ENCODE measurements around the gene FANK1. TPM values are rescaled to one million over a fixed set of nuclear protein-coding genes. Genes with fewer than 3 reads are reported as not detected.
A peak's percentile ranks its signal among the peaks of the same experiment; 100 is the strongest.

FANK1 gene
- total and polyA plus RNA-seq, 4 donors, result 3.7 to 19.1 (median 10.0) TPM

DNA sequence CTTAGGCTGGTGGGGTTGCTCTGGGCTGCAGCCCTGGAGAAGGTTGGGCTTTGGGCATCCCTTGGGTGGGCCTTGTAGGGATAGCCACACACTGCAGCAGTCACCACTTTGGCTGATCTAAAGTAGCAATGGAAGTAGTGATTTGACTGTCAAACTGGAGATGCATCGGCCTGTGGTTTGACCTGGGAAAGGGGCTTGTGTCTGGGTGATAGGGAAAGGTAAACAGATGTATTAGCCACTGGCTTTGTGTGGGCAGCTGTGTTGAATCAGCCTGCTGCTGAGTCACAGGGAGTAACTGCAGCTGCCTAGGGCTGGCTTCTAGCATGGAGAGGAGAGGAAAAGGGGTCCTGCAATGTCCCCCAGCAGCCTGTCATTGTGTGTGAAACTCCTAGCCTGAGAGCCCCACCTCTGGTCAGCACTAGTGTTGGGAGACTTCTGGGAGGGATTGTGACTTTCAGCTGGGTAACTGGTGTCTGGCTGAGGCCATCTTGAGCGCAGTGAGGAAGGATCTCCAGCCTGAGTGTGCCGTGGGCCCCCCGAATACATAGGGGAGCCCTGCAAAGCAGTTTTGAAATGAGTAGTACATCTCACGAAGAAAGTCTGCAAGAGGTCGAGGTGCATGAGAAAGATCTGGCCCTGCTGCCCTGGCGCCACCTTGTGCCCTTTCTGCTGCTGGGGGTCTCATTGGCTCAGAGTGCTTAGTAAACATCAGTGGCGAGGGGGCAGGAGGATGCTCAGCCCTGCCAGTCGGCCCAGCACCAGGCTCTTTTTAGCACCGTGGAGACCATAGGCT is 117.3 kb downstream of the FANK1 start:
- 64% methylated on average over 9 of the region's 10 CpGs for whole genome bisulfite sequencing (ENCODE audit: insufficient coverage)
- peaks cover 2% of the 10 kb centered on the region for H3K9me3 ChIP-seq (ENCODE audit: control insufficient read depth, insufficient read depth, low read length)
- H3K27ac ChIP-seq (ENCODE audit: low read depth, low read length), result no peak overlapping the region
- no peak overlapping the region for H3K4me3 ChIP-seq (ENCODE audit: low read depth, low read length)
- no peak for DNase-seq (ENCODE audit: low read depth in 4 of 6, low spot score in 6 of 6)
- peaks cover 3% of the 10 kb centered on the region for H3K36me3 ChIP-seq (ENCODE audit: control insufficient read depth, insufficient read depth, low read length)
- no peaks in the 10 kb centered on the region for H3K27me3 ChIP-seq (ENCODE audit: control insufficient read depth, insufficient read depth, low read length)
- peaks cover 6% of the 10 kb centered on the region for H3K4me1 ChIP-seq (ENCODE audit: control insufficient read depth, insufficient read depth, low read length)

DNA sequence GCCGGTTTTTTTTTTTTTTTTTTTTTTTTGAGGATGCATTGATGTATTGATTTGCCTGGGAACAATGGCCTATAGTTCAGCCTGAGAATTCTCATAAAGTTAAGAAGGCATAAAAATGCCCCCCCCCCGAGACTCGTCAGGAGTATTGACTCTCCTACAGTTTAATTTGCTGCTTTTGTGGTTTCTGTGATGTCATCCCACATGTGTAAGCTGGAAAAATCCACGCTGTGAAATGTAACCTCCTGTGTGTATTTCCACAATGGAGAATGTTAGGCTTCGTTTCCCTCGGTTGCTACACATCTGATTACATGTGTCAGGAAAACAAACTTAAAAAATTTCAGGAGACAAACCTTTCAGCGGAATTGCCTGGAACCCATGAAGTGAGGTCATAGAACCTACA is 117.9 kb downstream of the FANK1 start:
- Histone ChIP-seq H3K4me3 (ENCODE audit: low read depth, low read length) (no peak overlapping the region), H3K27ac (ENCODE audit: low read depth, low read length) (no peak overlapping the region), H3K4me1 (ENCODE audit: control insufficient read depth, insufficient read depth, low read length) (peaks cover 6% of the 10 kb centered on the region), H3K27me3 (ENCODE audit: control insufficient read depth, insufficient read depth, low read length) (no peaks in the 10 kb centered on the region), H3K36me3 (ENCODE audit: control insufficient read depth, insufficient read depth, low read length) (peaks cover 3% of the 10 kb centered on the region), H3K9me3 (ENCODE audit: control insufficient read depth, insufficient read depth, low read length) (peaks cover 2% of the 10 kb centered on the region)
- WGBS (ENCODE audit: insufficient coverage), result no CpG with 5 or more reads among the region's 7 CpGs
- DNase-seq (ENCODE audit: low read depth in 4 of 6, low spot score in 6 of 6), result peak in 3 of 6 donors; percentile 25 to 70 (median 26)

- peaks cover 6% of the 10 kb centered on the region for H3K4me1 ChIP-seq (ENCODE audit: control insufficient read depth, insufficient read depth, low read length)
- H3K27me3 ChIP-seq (ENCODE audit: control insufficient read depth, insufficient read depth, low read length), result no peaks in the 10 kb centered on the region
- whole genome bisulfite sequencing (ENCODE audit: insufficient coverage), result 20% methylated on average over 1 of the region's 3 CpGs
- no peaks in the 10 kb centered on the region for H3K36me3 ChIP-seq (ENCODE audit: control insufficient read depth, insufficient read depth, low read length)
- no peak overlapping the region for H3K4me3 ChIP-seq (ENCODE audit: low read depth, low read length)
- peak in 2 of 6 donors; percentile 43 to 74 for DNase-seq (ENCODE audit: low read depth in 4 of 6, low spot score in 6 of 6)
- H3K9me3 ChIP-seq (ENCODE audit: control insufficient read depth, insufficient read depth, low read length), result peaks cover 2% of the 10 kb centered on the region
- no peak overlapping the region for H3K27ac ChIP-seq (ENCODE audit: low read depth, low read length)
These were observed 119.0 kb downstream of the FANK1 start for GRCh38 chr10:126015413-126015812.

GRCh38 chr10:126016156-126016805 is 119.9 kb downstream of the FANK1 start:
- no peak for DNase-seq (ENCODE audit: low read depth in 4 of 6, low spot score in 6 of 6)
- 100% methylated on average over 3 of the region's 4 CpGs for WGBS (ENCODE audit: insufficient coverage)
- no peaks in the 10 kb centered on the region for H3K27me3 ChIP-seq (ENCODE audit: control insufficient read depth, insufficient read depth, low read length)

DNA sequence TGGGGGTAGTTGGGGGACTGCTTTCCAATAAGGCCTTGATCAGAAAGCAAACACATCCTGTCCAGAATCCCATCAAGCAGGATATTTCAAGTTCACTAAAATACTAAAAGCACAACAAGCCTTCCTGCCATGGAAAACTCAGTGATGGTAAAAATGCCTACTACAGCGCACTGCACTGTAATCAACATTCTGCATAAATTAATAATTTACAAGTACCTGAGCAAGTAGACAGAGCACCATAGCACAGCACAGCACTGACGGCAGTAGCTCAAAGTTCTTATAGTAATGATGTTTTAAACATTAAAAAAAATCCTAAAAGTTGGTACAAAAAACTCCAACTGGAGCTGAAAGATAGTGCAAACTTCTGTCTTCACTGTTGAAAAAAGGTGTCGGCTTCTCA is 120.5 kb downstream of the FANK1 start:
- Histone ChIP-seq H3K27ac (ENCODE audit: low read depth, low read length) (no peak overlapping the region), H3K27me3 (ENCODE audit: control insufficient read depth, insufficient read depth, low read length) (no peaks in the 10 kb centered on the region), H3K4me3 (ENCODE audit: low read depth, low read length) (no peak overlapping the region), H3K36me3 (ENCODE audit: control insufficient read depth, insufficient read depth, low read length) (no peaks in the 10 kb centered on the region), H3K9me3 (ENCODE audit: control insufficient read depth, insufficient read depth, low read length) (no peaks in the 10 kb centered on the region), H3K4me1 (ENCODE audit: control insufficient read depth, insufficient read depth, low read length) (peaks cover 6% of the 10 kb centered on the region)
- no peak for DNase-seq (ENCODE audit: low read depth in 4 of 6, low spot score in 6 of 6)
- WGBS (ENCODE audit: insufficient coverage), result 100% methylated on average over 1 of the region's 3 CpGs

More at GRCh38 chr10:126016156-126016805, 119.9 kb downstream of the FANK1 start:
- Histone ChIP-seq H3K4me1 (ENCODE audit: control insufficient read depth, insufficient read depth, low read length) (peaks cover 6% of the 10 kb centered on the region), H3K4me3 (ENCODE audit: low read depth, low read length) (no peak overlapping the region), H3K36me3 (ENCODE audit: control insufficient read depth, insufficient read depth, low read length) (no peaks in the 10 kb centered on the region), H3K9me3 (ENCODE audit: control insufficient read depth, insufficient read depth, low read length) (no peaks in the 10 kb centered on the region), H3K27ac (ENCODE audit: low read depth, low read length) (no peak overlapping the region)

DNA sequence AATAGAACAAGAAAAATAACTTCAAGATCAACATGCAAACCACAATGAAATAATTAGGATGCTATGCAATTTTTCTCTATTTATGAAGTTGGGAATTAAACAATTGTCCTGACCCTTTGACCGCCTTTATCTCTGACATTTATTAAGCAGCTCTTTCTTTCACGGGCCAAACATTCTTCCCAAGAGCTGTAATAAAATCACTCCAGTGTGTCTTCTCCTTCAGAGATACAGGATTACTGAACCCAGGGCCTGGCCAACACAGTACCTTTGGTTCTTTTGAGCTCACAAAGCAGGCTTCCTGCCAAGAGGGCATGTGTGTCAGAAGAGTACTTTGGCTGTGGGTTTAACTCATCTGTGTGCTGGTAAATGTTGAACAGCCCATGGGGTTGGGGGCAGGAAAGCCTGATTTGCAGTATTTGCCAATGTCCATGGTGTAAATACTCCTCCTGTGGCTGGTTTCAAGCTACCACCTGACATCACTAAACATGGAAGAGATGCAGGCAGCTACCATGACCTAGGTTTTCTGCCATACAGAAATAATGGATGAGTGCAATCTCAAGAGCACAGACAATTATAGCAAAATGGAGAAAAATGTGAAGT is 121.7 kb downstream of the FANK1 start:
- no peak for DNase-seq (ENCODE audit: low read depth in 4 of 6, low spot score in 6 of 6)
- Histone ChIP-seq H3K27me3 (ENCODE audit: control insufficient read depth, insufficient read depth, low read length) (no peaks in the 10 kb centered on the region), H3K4me3 (ENCODE audit: low read depth, low read length) (no peak overlapping the region), H3K4me1 (ENCODE audit: control insufficient read depth, insufficient read depth, low read length) (peaks cover 6% of the 10 kb centered on the region), H3K9me3 (ENCODE audit: control insufficient read depth, insufficient read depth, low read length) (no peaks in the 10 kb centered on the region), H3K36me3 (ENCODE audit: control insufficient read depth, insufficient read depth, low read length) (no peaks in the 10 kb centered on the region), H3K27ac (ENCODE audit: low read depth, low read length) (no peak overlapping the region)
- 79% methylated on average over 2 of the region's 2 CpGs for WGBS (ENCODE audit: insufficient coverage)

- Histone ChIP-seq H3K27ac (ENCODE audit: low read depth, low read length) (no peak overlapping the region), H3K36me3 (ENCODE audit: control insufficient read depth, insufficient read depth, low read length) (no peaks in the 10 kb centered on the region), H3K9me3 (ENCODE audit: control insufficient read depth, insufficient read depth, low read length) (no peaks in the 10 kb centered on the region), H3K4me3 (ENCODE audit: low read depth, low read length) (no peak overlapping the region), H3K4me1 (ENCODE audit: control insufficient read depth, insufficient read depth, low read length) (no peaks in the 10 kb centered on the region), H3K27me3 (ENCODE audit: control insufficient read depth, insufficient read depth, low read length) (no peaks in the 10 kb centered on the region)
- 80% methylated on average over 2 of the region's 5 CpGs for WGBS (ENCODE audit: insufficient coverage)
- DNase-seq (ENCODE audit: low read depth in 4 of 6, low spot score in 6 of 6), result no peak
These were observed 125.6 kb downstream of the FANK1 start for GRCh38 chr10:126021833-126022500.

GRCh38 chr10:126022841-126023240 is 126.5 kb downstream of the FANK1 start:
- H3K4me1 ChIP-seq (ENCODE audit: control insufficient read depth, insufficient read depth, low read length), result no peaks in the 10 kb centered on the region
- H3K9me3 ChIP-seq (ENCODE audit: control insufficient read depth, insufficient read depth, low read length), result no peaks in the 10 kb centered on the region
- no peak overlapping the region for H3K4me3 ChIP-seq (ENCODE audit: low read depth, low read length)
- no peak for DNase-seq (ENCODE audit: low read depth in 4 of 6, low spot score in 6 of 6)
- no peaks in the 10 kb centered on the region for H3K36me3 ChIP-seq (ENCODE audit: control insufficient read depth, insufficient read depth, low read length)
- H3K27ac ChIP-seq (ENCODE audit: low read depth, low read length), result no peak overlapping the region
- H3K27me3 ChIP-seq (ENCODE audit: control insufficient read depth, insufficient read depth, low read length), result no peaks in the 10 kb centered on the region
- WGBS (ENCODE audit: insufficient coverage), result 93% methylated on average over 5 of the region's 5 CpGs

- Histone ChIP-seq H3K27me3 (ENCODE audit: control insufficient read depth, insufficient read depth, low read length) (no peaks in the 10 kb centered on the region), H3K9me3 (ENCODE audit: control insufficient read depth, insufficient read depth, low read length) (no peaks in the 10 kb centered on the region), H3K4me3 (ENCODE audit: low read depth, low read length) (no peak overlapping the region), H3K4me1 (ENCODE audit: control insufficient read depth, insufficient read depth, low read length) (no peaks in the 10 kb centered on the region), H3K27ac (ENCODE audit: low read depth, low read length) (no peak overlapping the region), H3K36me3 (ENCODE audit: control insufficient read depth, insufficient read depth, low read length) (no peaks in the 10 kb centered on the region)
- no peak for DNase-seq (ENCODE audit: low read depth in 4 of 6, low spot score in 6 of 6)
- WGBS (ENCODE audit: insufficient coverage), result 83% methylated on average over 1 of the region's 1 CpG
These were observed 131.3 kb downstream of the FANK1 start for GRCh38 chr10:126027692-126028091.
